Naive thymus-derived CD4-positive, alpha-beta T cell (primary cell): Measurements from ENCODE around the gene CATSPER3. TPM values are rescaled to one million over a fixed set of nuclear protein-coding genes. Genes with fewer than 3 reads are reported as not detected.

Experiments used
- ATAC-seq: fragments of 150-1000 bp; cut with Tn5 transposase; 2 replicates; pipeline ENCODE4 v1.10.0; 2021; ENCODE audit warnings: mild to moderate bottlenecking, moderate library complexity
- CTCF ChIA-PET: fragments of 350-600 bp; sonication (Branson Sonifier 250); formaldehyde crosslinking; loops from one replicate; lab custom pipeline; 2021; ENCODE audit warnings: antibody characterized with exemption; lab: Charles Lee
- POLR2A ChIA-PET: fragments of 350-600 bp; sonication (Branson Sonifier 250); formaldehyde crosslinking; loops from one replicate; lab custom pipeline; 2021; ENCODE audit warnings: antibody characterized with exemption, inconsistent platforms; lab: Charles Lee
- DNase-seq, 9 donors: peaks; one replicate each; pipeline versions ENCODE4 v3.0.0 to v3.0.0-alpha.2; 2020 to 2022; ENCODE audit warnings: mixed read lengths in 1 of 9
- H3K27ac ChIP-seq: one replicate; pipeline ENCODE4 v1.7.0; 2013; ENCODE audit warnings: mild to moderate bottlenecking, low read depth, low read length, moderate library complexity
- H3K27me3 ChIP-seq, 2 donors: one replicate each; pipeline ENCODE4 v1.7.0; 2013; ENCODE audit warnings: low read length in 2 of 2, mild to moderate bottlenecking in 2 of 2, moderate library complexity in 2 of 2; ENCODE audit not compliant: control insufficient read depth in 2 of 2, insufficient read depth in 2 of 2
- H3K36me3 ChIP-seq, 3 experiments: 1 replicate in 2 of 3; 2 replicates in 1 of 3; pipeline ENCODE4 v1.7.0; 2013; ENCODE audit warnings: low read length in 3 of 3, mild to moderate bottlenecking in 3 of 3, moderate library complexity in 1 of 3; ENCODE audit not compliant: insufficient read depth in 3 of 3, control insufficient read depth in 2 of 3
- H3K4me1 ChIP-seq, 2 donors: one replicate each; pipeline ENCODE4 v1.7.0; 2013; ENCODE audit warnings: low read length in 2 of 2, mild to moderate bottlenecking in 2 of 2, moderate library complexity in 1 of 2; ENCODE audit not compliant: control insufficient read depth in 2 of 2, insufficient read depth in 2 of 2
- H3K4me3 ChIP-seq: 2 replicates; pipeline ENCODE4 v1.7.0; 2013; ENCODE audit warnings: mild to moderate bottlenecking, low read length
- H3K9me3 ChIP-seq, 3 experiments: 1 replicate in 2 of 3; 2 replicates in 1 of 3; pipeline ENCODE4 v1.7.0; 2013; ENCODE audit warnings: low read length in 3 of 3; ENCODE audit not compliant: control insufficient read depth in 2 of 3
- H3K27ac Mint-ChIP-seq, 9 donors: one replicate each; pipeline ENCODE4 v1.8.0; 2020 to 2022; ENCODE audit warnings: mixed read lengths in 9 of 9, mild to moderate bottlenecking in 8 of 9, moderate library complexity in 5 of 9, inconsistent platforms in 2 of 9
- H3K27me3 Mint-ChIP-seq, 5 donors: one replicate each; pipeline ENCODE4 v1.8.0; 2021 to 2022; ENCODE audit warnings: mixed read lengths in 5 of 5, mild to moderate bottlenecking in 1 of 5
- H3K36me3 Mint-ChIP-seq, 5 donors: one replicate each; pipeline ENCODE4 v1.8.0; 2020 to 2022; ENCODE audit warnings: mixed read lengths in 5 of 5, mild to moderate bottlenecking in 3 of 5, inconsistent platforms in 1 of 5
- H3K4me1 Mint-ChIP-seq, 7 donors: one replicate each; pipeline ENCODE4 v1.8.0; 2020 to 2022; ENCODE audit warnings: mixed read lengths in 7 of 7, mild to moderate bottlenecking in 3 of 7, inconsistent platforms in 1 of 7
- H3K4me3 Mint-ChIP-seq, 10 donors: one replicate each; pipeline ENCODE4 v1.8.0; 2020 to 2022; ENCODE audit warnings: mild to moderate bottlenecking in 10 of 10, mixed read lengths in 10 of 10, moderate library complexity in 6 of 10, inconsistent platforms in 2 of 10
- H3K9me3 Mint-ChIP-seq, 11 donors: one replicate each; pipeline ENCODE4 v1.8.0; 2020 to 2022; ENCODE audit warnings: mixed read lengths in 11 of 11, mild to moderate bottlenecking in 4 of 11, inconsistent platforms in 1 of 11, moderate library complexity in 1 of 11
- intact Hi-C, 2 donors: fragments of 100-400 bp; cut with micrococcal nuclease; formaldehyde crosslinking; loops; one replicate each; pipeline ENCODE4 v1.15.1; 2023
- polyA plus RNA-seq, 2 donors: library from polyadenylated mRNA; unstranded; fragments of 300-500 nt; fragmentation: Illumina TruSeq; gene quantifications; one replicate each; pipeline ENCODE4 v1.2.3, GENCODE V29; 2021
- total RNA-seq, 6 experiments: library from RNA in 5 of 6; stranded (reverse) in 5 of 6; gene quantifications; 1 replicate in 5 of 6; 2 replicates in 1 of 6; pipeline ENCODE4 v1.2.3 and lab custom pipeline; 2021 to 2026

Gene CATSPER3
- total and polyA plus RNA-seq, 7 experiments from 2014 or later: 0.45 to 1.5 (median 0.81) TPM

GRCh38 chr5:135007749-135008363 lies 40.1 kb downstream of the CATSPER3 start:
- CTCF ChIA-PET: no interaction called here
- intact Hi-C loops: no loop called here
- peaks cover 0 to 27% (median 7%) of the 10 kb centered on the region in 5 donors for H3K36me3 Mint-ChIP-seq

GRCh38 chr5:135008556-135008955 lies 40.8 kb downstream of the CATSPER3 start:
- ATAC-seq: no peak
- no peak overlapping the region for H3K4me3 ChIP-seq
- no peaks in the 10 kb centered on the region for H3K4me1 ChIP-seq
- H3K9me3 Mint-ChIP-seq: no peaks in the 10 kb centered on the region
- H3K27me3 ChIP-seq: no peaks in the 10 kb centered on the region
- peaks cover 0 to 26% (median 7%) of the 10 kb centered on the region in 5 donors for H3K36me3 Mint-ChIP-seq
- H3K27ac Mint-ChIP-seq: no peak overlapping the region
- no peaks in the 10 kb centered on the region for H3K36me3 ChIP-seq
- no peak for DNase-seq
- H3K27me3 Mint-ChIP-seq: peaks cover 0 to 8% (median 0%) of the 10 kb centered on the region in 5 donors
- no peak overlapping the region for H3K4me3 Mint-ChIP-seq
- H3K4me1 Mint-ChIP-seq: peaks cover 0 to 6% (median 0%) of the 10 kb centered on the region in 7 donors
- CTCF ChIA-PET: no interaction called here
- intact Hi-C loops: no loop called here
- POLR2A ChIA-PET: no interaction called here
- H3K27ac ChIP-seq: no peak overlapping the region
- H3K9me3 ChIP-seq: no peaks in the 10 kb centered on the region

More at GRCh38 chr5:135007749-135008363, 40.1 kb downstream of the CATSPER3 start:
- peaks cover 0 to 6% (median 0%) of the 10 kb centered on the region in 7 donors for H3K4me1 Mint-ChIP-seq
- Histone ChIP-seq H3K9me3 (no peaks in the 10 kb centered on the region), H3K4me3 (no peak overlapping the region), H3K4me1 (no peaks in the 10 kb centered on the region), H3K27me3 (no peaks in the 10 kb centered on the region), H3K36me3 (no peaks in the 10 kb centered on the region), H3K27ac (no peak overlapping the region)
- H3K4me3 Mint-ChIP-seq: no peak overlapping the region
- H3K27me3 Mint-ChIP-seq: peaks cover 0 to 8% (median 0%) of the 10 kb centered on the region in 5 donors
- DNase-seq (no peak), ATAC-seq (no peak)
- H3K9me3 Mint-ChIP-seq: no peaks in the 10 kb centered on the region
- no peak overlapping the region for H3K27ac Mint-ChIP-seq
- POLR2A ChIA-PET: no interaction called here

- no peak overlapping the region for H3K27ac ChIP-seq
- peaks cover 0 to 6% (median 0%) of the 10 kb centered on the region in 7 donors for H3K4me1 Mint-ChIP-seq
- peaks cover 0 to 5% (median 0%) of the 10 kb centered on the region in 5 donors for H3K27me3 Mint-ChIP-seq
- ChIA-PET CTCF (no interaction called here), POLR2A (no interaction called here)
- peaks cover 0 to 21% (median 5%) of the 10 kb centered on the region in 5 donors for H3K36me3 Mint-ChIP-seq
- H3K27me3 ChIP-seq: no peaks in the 10 kb centered on the region
- no peak for DNase-seq
- no peak overlapping the region for H3K4me3 ChIP-seq
- no peaks in the 10 kb centered on the region for H3K9me3 Mint-ChIP-seq
- no peak overlapping the region for H3K27ac Mint-ChIP-seq
- ATAC-seq: no peak
- intact Hi-C loops: no loop called here
- no peaks in the 10 kb centered on the region for H3K9me3 ChIP-seq
- no peak overlapping the region for H3K4me3 Mint-ChIP-seq
- H3K36me3 ChIP-seq: no peaks in the 10 kb centered on the region
- no peaks in the 10 kb centered on the region for H3K4me1 ChIP-seq
These were observed 41.5 kb downstream of the CATSPER3 start for GRCh38 chr5:135008981-135009735.

GRCh38 chr5:135009736-135010501 lies 42.2 kb downstream of the CATSPER3 start:
- Mint-ChIP-seq H3K4me1 (no peaks in the 10 kb centered on the region), H3K27me3 (no peaks in the 10 kb centered on the region), H3K36me3 (peaks cover 0 to 14% (median 0%) of the 10 kb centered on the region in 5 donors), H3K9me3 (no peaks in the 10 kb centered on the region), H3K4me3 (no peak overlapping the region), H3K27ac (no peak overlapping the region)
- H3K27ac ChIP-seq: no peak overlapping the region
- no peaks in the 10 kb centered on the region for H3K27me3 ChIP-seq
- H3K4me1 ChIP-seq: no peaks in the 10 kb centered on the region
- H3K36me3 ChIP-seq: no peaks in the 10 kb centered on the region
- POLR2A ChIA-PET: no interaction called here
- no peak for DNase-seq
- H3K4me3 ChIP-seq: no peak overlapping the region
- ATAC-seq: no peak
- CTCF ChIA-PET: no interaction called here
- H3K9me3 ChIP-seq: no peaks in the 10 kb centered on the region
- intact Hi-C loops: no loop called here

- intact Hi-C loops: no loop called here
- peaks cover 0 to 2% (median 0%) of the 10 kb centered on the region in 5 donors for H3K27me3 Mint-ChIP-seq
- H3K4me3 Mint-ChIP-seq: no peak overlapping the region
- H3K27ac ChIP-seq: no peak overlapping the region
- H3K4me3 ChIP-seq: no peak overlapping the region
- no peaks in the 10 kb centered on the region for H3K4me1 ChIP-seq
- ChIA-PET POLR2A (no interaction called here), CTCF (no interaction called here)
- H3K27me3 ChIP-seq: no peaks in the 10 kb centered on the region
- no peaks in the 10 kb centered on the region for H3K9me3 Mint-ChIP-seq
- no peaks in the 10 kb centered on the region for H3K4me1 Mint-ChIP-seq
- ATAC-seq: no peak
- DNase-seq: no peak
- peaks cover 0 to 12% (median 0%) of the 10 kb centered on the region in 5 donors for H3K36me3 Mint-ChIP-seq
- no peaks in the 10 kb centered on the region for H3K9me3 ChIP-seq
- no peak overlapping the region for H3K27ac Mint-ChIP-seq
- no peaks in the 10 kb centered on the region for H3K36me3 ChIP-seq
These were observed 43.0 kb downstream of the CATSPER3 start for GRCh38 chr5:135010502-135011354.

GRCh38 chr5:135011355-135012032 lies 43.8 kb downstream of the CATSPER3 start:
- ATAC-seq (no peak), DNase-seq (no peak)
- Histone ChIP-seq H3K36me3 (no peaks in the 10 kb centered on the region), H3K4me3 (no peak overlapping the region), H3K27me3 (no peaks in the 10 kb centered on the region), H3K9me3 (no peaks in the 10 kb centered on the region), H3K27ac (no peak overlapping the region), H3K4me1 (no peaks in the 10 kb centered on the region)
- Mint-ChIP-seq H3K4me1 (no peaks in the 10 kb centered on the region), H3K27me3 (peaks cover 0 to 2% (median 0%) of the 10 kb centered on the region in 5 donors), H3K36me3 (peaks cover 0 to 12% (median 0%) of the 10 kb centered on the region in 5 donors), H3K27ac (no peak overlapping the region), H3K9me3 (no peaks in the 10 kb centered on the region), H3K4me3 (no peak overlapping the region)
- CTCF ChIA-PET: no interaction called here
- POLR2A ChIA-PET: no interaction called here
- intact Hi-C loops: no loop called here
